Measurements from ENCODE around the gene OSBPL2. TPM values are rescaled to one million over a fixed set of nuclear protein-coding genes. Genes with fewer than 3 reads are reported as not detected.
A peak's percentile ranks its signal among the peaks of the same experiment; 100 is the strongest.

OSBPL2 gene
- total RNA-seq, 1 donor from 2014 or later: 25.8 TPM

DNA sequence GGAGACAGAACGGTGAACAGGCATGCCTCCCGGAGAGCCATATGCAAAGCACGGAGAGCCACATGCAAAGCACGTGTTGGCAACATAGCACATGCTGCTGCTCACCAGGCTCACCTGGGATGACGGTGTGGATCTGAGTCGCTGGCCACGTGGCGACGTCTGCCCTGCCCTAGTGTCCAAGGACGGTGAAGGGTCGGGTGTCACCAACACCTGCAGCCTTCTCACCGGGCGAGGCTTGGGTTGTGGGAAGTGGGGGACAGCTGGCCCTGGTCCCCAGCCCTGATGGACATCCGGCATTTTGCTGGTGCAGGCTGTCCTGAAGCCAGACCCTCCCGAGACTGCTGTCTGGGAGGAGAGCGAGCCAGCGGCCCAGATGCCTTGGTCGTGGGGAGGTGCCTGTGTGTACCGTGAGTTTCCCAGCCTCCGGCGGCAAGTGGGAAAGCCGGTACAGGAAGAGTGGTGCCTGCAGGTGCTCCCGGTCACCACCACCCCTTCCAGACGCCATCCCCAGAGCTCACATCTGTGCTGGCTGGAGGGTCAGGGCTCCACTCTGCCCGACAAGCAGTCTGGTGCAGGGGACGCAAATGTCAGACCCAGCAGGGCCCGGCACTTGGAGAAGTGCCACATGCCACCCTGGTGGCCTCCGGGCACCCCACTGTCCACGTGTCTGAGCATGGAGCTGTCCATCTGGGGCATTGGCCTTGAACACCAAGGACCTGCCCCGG lies 58.6 kb downstream of the OSBPL2 start:
- no peak for DNase-seq (ENCODE audit: extremely low read depth, low read depth, low spot score)

DNA sequence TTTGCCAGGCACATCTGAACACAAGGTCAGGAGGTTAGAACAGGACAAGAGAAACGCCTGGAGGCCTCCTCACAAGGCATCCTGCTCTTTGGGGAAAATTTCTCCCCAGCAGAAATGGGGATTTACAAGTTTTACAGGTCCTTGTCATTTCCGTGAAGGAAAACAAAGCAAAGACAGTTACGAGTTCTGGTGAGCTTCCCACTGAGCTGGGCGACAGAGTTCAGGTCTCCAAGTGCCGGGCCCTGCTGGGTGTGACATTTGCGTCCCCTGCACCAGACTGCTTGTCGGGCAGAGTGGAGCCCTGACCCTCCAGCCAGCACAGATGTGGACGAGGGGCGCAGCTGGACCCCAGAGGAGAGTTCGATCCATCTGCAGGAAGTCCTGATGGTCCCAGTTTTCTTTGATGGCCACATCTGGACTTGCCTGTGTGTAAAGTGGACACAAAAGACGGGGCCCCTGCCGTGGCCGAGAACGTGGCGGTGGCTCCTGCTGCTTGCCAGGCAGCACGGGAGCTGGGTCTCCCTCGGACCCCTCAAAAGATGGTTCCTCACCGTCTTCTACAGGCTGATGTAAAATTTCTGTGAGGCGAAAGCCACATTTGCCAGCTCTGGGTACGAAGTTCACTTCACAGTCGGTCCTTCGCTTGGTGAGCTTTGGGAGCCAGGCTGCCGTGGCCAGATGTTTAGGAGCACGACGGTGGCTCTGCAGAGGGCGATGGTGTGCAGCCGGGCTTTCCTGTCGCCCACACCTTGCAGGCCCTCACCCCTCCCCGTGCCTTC lies 59.3 kb downstream of the OSBPL2 start:
- no peak for DNase-seq (ENCODE audit: extremely low read depth, low read depth, low spot score)

DNA sequence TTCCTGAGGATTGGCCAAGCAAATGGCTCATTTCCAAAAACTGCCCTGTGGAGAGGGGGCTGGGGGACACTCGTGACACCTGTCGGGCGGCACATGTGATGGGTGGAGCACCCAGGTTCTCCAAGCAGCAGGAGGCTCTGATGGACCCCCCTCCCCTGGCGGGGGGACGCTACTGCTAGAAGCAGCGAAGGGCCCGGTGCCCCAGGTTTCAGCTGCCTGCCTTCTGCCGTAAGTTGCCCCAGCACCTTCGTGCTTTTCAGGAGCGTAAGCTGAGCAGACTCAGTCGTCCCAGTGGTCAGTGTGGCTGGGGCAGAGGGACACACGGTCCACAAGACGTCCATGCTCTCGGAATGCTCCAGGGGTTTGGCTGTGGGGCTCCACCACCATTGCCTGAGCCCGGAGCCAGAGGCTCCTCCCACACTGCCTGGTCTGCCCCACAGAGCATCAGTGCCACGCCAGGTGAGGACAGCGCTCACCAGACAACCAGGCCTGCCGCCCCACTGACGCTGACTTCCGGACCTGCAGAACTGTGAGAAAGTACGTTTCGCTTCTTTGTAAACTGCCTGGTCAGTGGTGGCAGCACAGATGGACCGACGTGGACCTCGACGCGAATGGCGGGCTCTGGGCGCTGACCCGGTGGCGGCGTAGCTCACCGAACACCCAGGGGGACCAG lies 60.4 kb downstream of the OSBPL2 start:
- no peak for DNase-seq (ENCODE audit: extremely low read depth, low read depth, low spot score)

DNA sequence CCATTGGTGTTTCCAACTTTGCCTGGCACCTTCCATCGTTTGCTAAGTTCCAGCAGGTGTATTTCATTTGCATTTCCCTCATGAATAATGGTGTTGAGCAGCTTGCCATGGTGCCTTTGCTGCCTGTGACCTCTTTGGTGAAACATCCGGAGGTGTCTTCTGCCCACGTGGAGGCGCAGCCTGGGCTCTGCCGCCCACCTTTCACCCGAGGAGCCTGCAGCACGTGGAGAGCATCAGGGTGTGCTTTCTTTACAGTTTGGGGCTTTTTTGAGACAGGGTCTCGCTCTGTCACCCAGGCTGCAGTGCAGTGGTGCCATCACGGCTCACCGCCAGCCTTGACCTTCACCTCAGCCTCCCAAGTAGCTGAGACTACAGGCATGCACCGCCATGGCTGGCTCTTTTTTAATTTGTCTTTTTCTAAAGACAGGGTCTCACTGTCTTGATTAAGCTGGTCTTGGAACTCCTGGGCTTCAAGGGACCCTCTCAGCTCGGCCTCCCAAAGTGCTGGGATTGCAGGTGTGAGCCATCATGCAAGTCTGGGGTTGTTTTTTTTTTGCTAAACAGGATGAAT lies 61.4 kb downstream of the OSBPL2 start:
- DNase-seq (ENCODE audit: extremely low read depth, low read depth, low spot score): no peak

DNA sequence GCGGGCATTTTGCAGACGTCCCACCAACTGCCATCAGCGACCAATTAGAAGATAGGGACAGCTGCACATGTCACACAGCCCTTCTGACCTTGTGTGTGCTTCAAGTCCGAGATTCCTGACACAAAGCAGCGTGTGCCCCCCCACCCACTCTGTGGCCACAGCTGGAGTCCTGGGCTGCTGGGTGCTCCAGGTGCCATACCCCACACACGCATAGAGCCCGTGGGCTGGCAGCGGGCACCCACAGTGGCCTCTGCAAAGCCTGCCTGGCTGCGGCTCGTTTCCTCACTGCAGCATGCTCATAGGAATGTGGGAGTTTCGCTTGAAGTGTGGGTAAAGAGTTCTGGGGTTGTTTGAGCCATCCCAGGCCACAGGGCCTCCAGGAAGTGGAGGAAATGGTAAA lies 62.0 kb downstream of the OSBPL2 start:
- DNase-seq (ENCODE audit: extremely low read depth, low read depth, low spot score): no peak

DNA sequence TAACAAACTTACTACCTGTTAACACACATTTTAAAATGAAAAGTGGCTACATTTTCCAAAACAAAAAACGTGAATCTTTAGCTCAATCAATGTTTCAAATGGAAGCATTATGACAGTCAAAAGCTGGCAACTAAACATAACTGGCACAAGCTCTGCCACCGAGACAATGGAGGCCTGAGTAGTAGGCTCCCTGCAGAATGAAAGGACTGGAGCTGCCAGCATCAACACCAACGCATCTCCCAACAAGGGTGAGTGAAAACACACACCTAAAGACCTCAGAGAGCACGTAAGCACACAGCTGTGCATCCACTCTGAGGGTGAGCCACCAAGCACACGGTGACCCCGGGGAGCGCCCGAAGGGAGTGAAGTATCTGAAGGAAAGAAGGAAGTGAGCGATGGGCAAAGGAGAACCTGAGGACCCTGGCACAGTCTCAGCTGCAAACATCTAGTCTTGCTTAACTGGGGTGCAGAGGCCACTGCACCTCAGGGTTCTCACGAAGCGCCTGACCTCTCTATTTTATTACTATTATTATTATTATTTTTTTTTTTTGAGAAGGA lies 62.9 kb downstream of the OSBPL2 start:
- no peak for DNase-seq (ENCODE audit: extremely low read depth, low read depth, low spot score)

DNA sequence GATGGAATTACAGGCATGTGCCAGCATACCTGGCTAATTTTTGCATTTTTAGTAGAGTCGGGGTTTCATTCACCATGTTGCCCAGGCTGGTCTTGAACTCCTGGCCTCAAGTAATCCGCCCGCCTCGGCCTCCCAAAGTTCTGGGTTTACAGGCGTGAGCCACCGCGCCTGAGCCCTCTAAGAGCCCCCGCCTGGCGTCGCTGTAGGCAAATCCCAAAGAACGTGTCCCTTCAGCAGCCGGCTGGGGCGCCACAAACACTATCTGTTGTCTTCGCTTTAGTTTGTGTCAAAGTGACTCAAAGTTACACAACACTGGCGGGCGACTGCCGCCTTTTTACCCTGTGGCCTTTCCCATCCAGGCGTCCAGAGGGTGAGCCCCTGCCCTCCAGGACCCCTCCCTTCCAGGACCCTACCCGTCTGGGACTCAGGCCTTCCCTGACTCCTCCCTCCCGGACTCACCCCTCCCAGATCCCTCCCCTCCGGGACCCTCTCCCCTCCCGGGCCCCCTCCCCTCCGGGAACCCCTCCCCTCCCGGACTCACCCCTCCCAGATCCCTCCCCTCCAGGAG lies 63.5 kb downstream of the OSBPL2 start:
- peak; percentile 65 for DNase-seq (ENCODE audit: extremely low read depth, low read depth, low spot score)

DNA sequence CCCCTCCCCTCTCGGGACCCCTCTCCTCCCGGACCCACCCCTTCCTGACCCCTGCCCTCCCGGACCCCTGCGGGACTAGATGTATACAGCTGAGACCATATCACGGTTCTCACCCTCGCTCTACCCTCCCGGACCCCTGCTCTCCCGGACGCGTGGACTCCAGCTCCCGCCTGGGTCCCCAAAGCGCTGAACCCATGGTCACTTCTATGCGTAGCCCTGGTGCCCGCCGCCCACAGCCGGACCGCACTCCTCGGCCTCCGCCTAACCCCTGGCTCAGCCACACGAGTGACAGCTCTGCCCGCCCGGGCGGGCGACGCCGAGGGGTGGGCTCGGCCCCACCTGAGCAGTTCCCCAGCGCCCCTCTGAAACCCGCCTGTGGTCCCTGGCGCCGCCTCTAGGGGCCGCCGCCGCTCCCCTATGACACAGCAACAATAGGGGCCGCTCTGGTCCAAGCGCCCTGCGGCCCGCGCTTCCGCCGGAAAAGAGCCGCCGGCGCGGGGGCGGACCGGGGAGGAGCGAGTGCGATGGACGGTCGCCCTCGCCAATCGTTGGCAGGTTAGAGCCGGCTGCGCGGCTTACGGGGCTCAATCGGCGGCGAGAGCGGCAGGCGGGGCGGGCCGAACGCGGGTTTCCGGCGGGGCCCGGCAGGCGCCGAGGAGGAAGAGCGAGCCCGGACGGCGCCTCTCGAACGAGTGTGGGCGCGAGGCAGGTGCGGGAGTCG lies 64.2 kb downstream of the OSBPL2 start, which contains the start of gene ADRM1:
TSS of gene ADRM1 (plus strand) at position 657 of the 721 bp plus-strand sequence. CDS start 572 bp downstream, outside the sequence.
- peak; percentile 37 for DNase-seq (ENCODE audit: extremely low read depth, low read depth, low spot score)

DNA sequence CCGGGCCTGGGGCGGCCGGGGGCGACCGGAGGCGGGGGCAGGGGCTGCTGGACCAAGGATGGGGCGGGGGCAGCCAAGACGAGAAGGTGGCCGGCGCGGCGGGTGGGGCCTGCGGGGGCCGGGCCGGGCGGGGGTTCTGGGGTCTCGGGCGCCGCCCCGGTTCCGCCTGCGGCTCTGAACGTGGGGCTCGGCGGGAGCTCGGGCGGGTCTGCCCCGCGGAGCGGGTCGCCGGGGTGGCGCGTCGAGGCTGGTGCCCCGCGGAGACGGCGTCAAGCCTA lies 64.7 kb downstream of the OSBPL2 start:
- DNase-seq (ENCODE audit: extremely low read depth, low read depth, low spot score): no peak

DNA sequence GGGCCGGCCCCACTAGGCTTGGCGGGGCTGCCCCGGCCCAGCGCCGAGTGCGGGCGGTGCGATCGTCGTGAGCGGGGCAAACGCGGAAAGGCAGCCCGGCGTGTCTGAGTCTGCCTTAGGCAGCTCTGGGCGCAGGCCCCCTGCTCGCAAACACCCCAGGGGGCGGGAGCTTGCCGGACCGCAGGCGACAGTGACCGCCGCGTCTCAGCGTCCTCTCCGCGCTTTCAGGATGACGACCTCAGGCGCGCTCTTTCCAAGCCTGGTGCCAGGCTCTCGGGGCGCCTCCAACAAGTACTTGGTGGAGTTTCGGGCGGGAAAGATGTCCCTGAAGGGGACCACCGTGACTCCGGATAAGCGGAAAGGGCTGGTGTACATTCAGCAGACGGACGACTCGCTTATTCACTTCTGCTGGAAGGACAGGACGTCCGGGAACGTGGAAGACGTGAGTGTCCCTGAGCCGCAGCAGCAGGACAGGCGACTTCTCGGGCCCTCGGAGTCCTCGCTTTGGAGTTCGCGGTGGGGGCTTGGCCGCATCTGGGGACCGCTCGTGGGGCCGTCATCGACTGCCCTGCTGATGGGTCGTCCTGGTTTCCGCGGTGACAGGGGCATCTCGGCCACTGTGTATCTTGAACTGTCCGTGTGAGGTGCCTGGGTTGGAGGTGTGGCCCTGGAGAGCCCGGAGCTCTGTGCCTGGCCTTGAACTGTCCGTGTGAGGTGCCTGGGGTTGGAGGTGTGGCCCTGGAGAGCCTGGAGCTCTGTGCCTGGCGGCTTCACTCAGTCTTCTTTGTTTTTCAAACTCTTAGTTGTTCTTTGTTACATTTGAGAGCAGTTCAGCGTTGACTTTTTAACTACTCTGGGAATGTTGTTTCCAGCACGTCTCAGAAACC lies 65.3 kb downstream of the OSBPL2 start:
- DNase-seq (ENCODE audit: extremely low read depth, low read depth, low spot score): no peak

DNA sequence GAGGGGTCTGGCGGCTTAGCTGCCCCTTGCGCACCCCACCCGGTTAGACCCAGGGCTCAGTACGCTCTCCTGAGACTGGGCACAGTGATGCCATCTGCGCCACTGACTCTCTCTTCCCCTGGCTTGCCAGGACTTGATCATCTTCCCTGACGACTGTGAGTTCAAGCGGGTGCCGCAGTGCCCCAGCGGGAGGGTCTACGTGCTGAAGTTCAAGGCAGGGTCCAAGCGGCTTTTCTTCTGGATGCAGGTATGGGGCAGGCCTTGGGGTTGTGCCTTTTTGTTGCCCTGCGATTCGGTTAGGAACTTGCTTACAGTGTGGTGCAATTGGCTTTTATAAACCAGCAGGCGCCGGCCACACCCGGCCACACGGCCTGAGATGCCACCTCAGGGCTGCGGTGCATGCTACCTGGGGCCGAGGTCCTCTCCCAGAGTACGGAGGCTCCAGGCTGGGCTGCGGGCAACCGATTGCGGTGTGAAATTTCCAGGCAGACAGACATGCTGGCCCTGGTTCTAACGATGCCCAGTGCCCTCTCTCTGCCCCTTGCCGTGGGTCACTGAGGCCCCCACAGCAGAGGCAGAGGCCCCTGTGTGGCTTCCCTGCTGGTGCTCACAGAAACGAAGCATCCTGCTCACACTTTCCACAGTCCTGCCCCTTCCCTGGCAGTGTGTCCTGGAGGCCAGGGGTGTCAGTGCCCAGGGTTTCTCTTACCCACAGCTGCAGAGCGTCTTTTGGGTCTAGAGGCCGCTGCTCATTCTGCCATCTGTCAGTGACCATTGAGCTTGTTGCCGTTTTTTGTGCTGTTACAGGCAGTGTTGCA lies 66.2 kb downstream of the OSBPL2 start:
- no peak for DNase-seq (ENCODE audit: extremely low read depth, low read depth, low spot score)

DNA sequence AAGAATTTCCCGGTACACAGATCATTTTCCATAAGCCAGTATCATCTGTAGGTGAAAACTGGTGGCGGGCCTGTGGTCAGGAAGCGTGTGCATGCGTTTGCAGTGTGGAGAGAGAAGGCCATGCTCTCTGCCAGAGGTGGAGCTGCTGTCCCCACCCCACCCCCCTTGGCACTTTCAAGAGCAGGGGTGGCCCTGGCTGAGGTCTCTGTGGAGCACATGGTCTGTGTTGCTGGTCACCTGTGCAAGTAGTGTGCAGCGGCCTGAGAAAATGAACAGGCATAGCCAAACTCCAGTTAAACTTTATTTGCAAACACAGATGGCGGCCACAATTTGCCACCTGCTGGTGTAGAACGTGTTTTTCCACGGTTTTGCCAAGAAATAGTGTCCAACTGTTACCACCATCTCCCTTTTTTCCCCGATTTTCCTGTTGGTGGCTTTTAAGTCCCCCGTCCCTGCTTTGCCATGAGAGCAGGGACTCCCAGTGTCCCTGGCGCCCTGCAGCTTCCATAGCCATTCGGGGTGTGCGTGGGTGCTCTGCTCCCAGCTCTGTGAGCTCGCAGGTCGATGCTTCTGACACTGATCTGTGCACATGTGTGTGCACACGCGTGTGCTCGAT lies 66.9 kb downstream of the OSBPL2 start:
- DNase-seq (ENCODE audit: extremely low read depth, low read depth, low spot score): no peak

DNA sequence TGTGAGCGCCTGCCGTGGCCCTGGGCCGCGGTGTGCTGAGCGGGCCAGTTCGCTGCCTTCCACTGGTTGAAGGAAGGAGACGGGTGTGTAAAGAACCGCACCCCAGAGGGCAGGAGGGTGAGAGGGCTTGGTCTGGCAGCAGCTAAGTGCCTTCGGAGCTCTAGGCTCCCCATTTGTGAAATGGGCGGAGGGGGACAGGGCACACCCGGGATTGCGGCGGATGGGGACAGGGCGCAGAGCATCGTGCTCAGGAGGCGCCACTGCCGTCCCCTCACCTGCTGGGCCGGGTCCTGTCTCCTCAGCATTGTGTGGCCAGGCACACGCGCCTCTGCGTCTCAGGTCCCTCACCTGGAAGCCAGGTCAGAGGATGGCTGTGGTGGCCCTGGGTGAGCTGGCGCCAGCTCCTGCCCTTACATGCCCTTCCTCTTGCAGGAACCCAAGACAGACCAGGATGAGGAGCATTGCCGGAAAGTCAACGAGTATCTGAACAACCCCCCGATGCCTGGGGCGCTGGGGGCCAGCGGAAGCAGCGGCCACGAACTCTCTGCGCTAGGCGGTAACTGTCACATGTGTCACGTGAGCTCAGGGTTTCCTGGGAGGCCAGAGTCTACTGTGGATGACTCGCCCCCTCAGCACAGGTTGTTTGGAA lies 67.6 kb downstream of the OSBPL2 start:
- no peak for DNase-seq (ENCODE audit: extremely low read depth, low read depth, low spot score)

DNA sequence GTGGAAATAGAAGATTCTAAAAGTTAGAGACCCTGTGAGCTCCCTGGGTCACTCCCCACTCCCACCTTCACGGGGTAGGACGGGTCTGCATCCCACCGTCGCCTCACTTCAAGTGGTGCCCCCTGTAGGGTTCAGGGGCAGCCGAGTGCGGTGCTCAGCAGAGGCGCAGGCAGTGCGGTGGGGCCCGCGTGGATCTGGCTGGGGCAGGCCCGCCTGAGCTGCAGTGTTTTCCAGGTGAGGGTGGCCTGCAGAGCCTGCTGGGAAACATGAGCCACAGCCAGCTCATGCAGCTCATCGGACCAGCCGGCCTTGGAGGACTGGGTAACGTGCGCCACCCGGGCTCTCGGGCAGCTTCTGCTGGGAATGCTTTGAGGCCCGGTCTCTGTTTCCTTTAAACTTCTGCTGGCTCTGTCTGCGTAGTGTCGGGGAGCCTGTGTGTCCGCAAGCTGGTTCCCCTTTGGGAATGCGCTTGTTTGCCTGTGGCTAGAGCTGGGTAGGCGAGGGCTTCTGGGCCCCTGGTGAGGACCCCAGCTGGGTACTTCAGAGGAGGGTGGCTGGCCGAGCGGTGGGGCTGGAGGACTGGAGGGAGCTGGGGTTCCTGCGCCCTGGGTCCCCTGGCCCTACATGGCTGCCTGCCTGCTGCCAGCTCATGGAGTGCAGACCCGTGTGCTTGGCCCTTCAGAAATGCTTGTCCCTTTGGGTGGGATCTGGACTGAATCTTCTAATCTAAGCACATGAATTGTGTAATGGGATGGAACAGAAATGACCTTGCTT lies 68.3 kb downstream of the OSBPL2 start:
- no peak for DNase-seq (ENCODE audit: extremely low read depth, low read depth, low spot score)

DNA sequence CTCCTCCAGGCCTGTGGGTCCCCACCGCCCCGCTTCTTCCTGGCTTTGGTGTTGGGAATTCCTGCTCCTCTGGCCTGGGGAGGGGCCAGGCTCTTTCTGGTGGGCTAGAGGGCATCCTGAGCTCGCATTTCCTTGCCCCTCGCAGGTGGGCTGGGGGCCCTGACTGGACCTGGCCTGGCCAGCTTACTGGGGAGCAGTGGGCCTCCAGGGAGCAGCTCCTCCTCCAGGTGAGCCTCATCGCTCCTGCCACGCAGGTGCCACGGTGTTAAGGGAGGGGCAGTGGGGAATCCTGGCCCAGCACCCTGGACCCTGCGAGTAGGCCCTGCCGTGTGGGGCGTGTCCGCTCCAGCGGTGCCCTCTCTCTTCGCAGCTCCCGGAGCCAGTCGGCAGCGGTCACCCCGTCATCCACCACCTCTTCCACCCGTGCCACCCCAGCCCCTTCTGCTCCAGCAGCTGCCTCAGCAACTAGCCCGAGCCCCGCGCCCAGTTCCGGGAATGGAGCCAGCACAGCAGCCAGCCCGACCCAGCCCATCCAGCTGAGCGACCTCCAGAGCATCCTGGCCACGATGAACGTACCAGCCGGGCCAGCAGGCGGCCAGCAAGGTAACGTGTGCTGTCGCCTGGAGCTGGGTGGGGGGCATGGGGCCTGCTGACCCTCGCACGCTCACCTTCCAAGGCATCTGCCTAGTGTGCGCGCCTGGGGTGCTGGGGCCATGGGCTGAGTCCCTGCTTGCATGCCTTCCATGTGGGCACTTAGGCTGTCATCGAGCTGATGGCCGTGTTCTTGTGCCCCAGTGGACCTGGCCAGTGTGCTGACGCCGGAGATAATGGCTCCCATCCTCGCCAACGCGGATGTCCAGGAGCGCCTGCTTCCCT lies 69.1 kb downstream of the OSBPL2 start:
- no peak for DNase-seq (ENCODE audit: extremely low read depth, low read depth, low spot score)

Data from glomerular endothelial cell (primary cell).